ENCODE measurements around the gene DPP6.

- no peak for TF ChIP-seq CTCF (IDR thresholded peaks at IDR 0.05)
- TF ChIP-seq POLR2AphosphoS5 (IDR thresholded peaks at IDR 0.05): no peak
- no peak for TF ChIP-seq EP300 (IDR thresholded peaks at IDR 0.05; ENCODE audit: low read depth)
Measured at GRCh38 chr7:154675560-154675959, 623.4 kb downstream of the DPP6 start.

Data from transverse colon (tissue), 4 donors.